Esophagus (tissue), 2 donors: Measurements from ENCODE around the gene RPL5. TPM values are rescaled to one million over a fixed set of nuclear protein-coding genes. Genes with fewer than 3 reads are reported as not detected.
A peak's percentile ranks its signal among the peaks of the same experiment; 100 is the strongest.

Source experiments
- H3K27ac ChIP-seq, 2 donors: one replicate each; pipeline ENCODE4 v1.5.1; 2013; ENCODE audit warnings: low read depth in 2 of 2, mild to moderate bottlenecking in 2 of 2, inconsistent platforms in 1 of 2, low read length in 1 of 2, moderate library complexity in 1 of 2
- H3K27me3 ChIP-seq, 2 donors: one replicate each; pipeline ENCODE4 v1.6.1; 2013; ENCODE audit warnings: low read length in 2 of 2, control low read depth in 1 of 2, mild to moderate bottlenecking in 1 of 2; ENCODE audit not compliant: insufficient read depth in 2 of 2, control insufficient read depth in 1 of 2
- H3K36me3 ChIP-seq, 2 donors: one replicate each; pipeline ENCODE4 v1.6.1; 2013; ENCODE audit warnings: low read length in 1 of 2; ENCODE audit not compliant: control insufficient read depth in 2 of 2, insufficient read depth in 2 of 2
- H3K4me1 ChIP-seq, 2 donors: one replicate each; pipeline ENCODE4 v1.6.1; 2013; ENCODE audit warnings: low read length in 1 of 2; ENCODE audit not compliant: control insufficient read depth in 2 of 2, insufficient read depth in 2 of 2
- H3K4me3 ChIP-seq, 2 donors: one replicate each; pipeline ENCODE4 v1.5.1; 2013; ENCODE audit warnings: low read length in 2 of 2, mild to moderate bottlenecking in 2 of 2, low read depth in 1 of 2, moderate library complexity in 1 of 2
- H3K9me3 ChIP-seq, 2 donors: one replicate each; pipeline ENCODE4 v1.6.1; 2013; ENCODE audit warnings: mild to moderate bottlenecking in 2 of 2, low read depth in 1 of 2, low read length in 1 of 2, moderate library complexity in 1 of 2; ENCODE audit not compliant: control insufficient read depth in 2 of 2, insufficient read depth in 1 of 2
- WGBS, 2 donors: extraction: QIAGEN DNeasy Blood & Tissue Kit; methylation state at CpG; one replicate each; pipeline ENCODE4 v1.1.7; 2013; 5-methylcytosine and 5-hydroxymethylcytosine counted together
- polyA plus RNA-seq, 2 donors: library from polyadenylated mRNA; stranded (reverse); fragments of 200-250 nt; gene quantifications; one replicate each; pipeline ENCODE4 v1.2.3, GENCODE V29; 2013
- donor health status: healthy with polysubstance abuse.
- donor health status: Bipolar disorder and iron deficiency.

The RPL5 gene
- polyA plus RNA-seq, 2 donors: 1,458 to 1,852 TPM

DNA sequence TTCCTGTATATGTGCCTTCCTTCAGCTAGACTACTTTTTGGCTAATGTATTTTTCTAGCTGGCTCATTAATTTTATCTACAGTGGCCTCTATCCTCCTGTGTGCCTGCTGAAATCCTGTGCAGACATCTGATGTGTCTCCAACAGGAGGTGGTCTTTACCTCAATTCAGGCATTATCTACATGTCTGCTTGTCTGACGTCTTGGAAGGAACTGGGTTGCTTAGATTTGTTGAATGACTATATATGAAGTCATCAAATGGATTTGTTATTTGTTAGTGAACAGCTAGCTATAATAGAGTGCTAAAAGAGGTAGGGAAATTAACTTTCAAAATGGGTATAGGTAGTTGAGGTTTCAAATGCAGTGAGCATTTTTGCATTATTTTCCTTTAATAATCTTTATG, 6.7 kb downstream of the RPL5 start:
- Histone ChIP-seq H3K4me1 (peaks cover 0 to 3% of the 10 kb centered on the region in 2 donors), H3K27ac (no peak overlapping the region), H3K9me3 (no peaks in the 10 kb centered on the region), H3K36me3 (peaks cover 3 to 4% of the 10 kb centered on the region in 2 donors), H3K27me3 (no peaks in the 10 kb centered on the region), H3K4me3 (no peak overlapping the region)
- WGBS, 2 donors: 0 to 3% methylated on average over 1 of the region's 1 CpG

DNA sequence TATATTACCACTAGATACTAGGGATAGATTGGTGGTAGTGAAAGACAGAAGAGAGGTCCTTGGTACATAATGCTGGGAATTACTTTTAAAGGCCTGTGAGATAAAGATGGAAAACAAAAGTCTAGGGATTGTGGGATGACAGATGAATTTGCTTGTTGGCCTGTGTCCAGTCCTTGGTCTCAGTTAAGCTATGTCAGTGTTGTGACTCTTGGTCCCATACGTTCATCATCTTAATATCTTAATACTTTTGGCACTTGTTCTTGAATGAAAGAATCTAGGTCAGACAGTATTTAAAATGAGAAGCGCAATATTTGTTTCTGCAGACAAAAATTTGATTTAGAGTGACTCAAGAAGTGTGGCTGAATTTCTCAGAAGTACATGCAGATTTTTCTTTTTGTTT, 7.6 kb downstream of the RPL5 start:
- no peaks in the 10 kb centered on the region for H3K4me1 ChIP-seq
- H3K4me3 ChIP-seq: no peak overlapping the region
- no peaks in the 10 kb centered on the region for H3K9me3 ChIP-seq
- 45 to 53% methylated on average over 2 of the region's 2 CpGs for WGBS, 2 donors
- no peak overlapping the region for H3K27ac ChIP-seq
- H3K27me3 ChIP-seq: no peaks in the 10 kb centered on the region
- H3K36me3 ChIP-seq: peaks cover 4 to 7% of the 10 kb centered on the region in 2 donors

DNA sequence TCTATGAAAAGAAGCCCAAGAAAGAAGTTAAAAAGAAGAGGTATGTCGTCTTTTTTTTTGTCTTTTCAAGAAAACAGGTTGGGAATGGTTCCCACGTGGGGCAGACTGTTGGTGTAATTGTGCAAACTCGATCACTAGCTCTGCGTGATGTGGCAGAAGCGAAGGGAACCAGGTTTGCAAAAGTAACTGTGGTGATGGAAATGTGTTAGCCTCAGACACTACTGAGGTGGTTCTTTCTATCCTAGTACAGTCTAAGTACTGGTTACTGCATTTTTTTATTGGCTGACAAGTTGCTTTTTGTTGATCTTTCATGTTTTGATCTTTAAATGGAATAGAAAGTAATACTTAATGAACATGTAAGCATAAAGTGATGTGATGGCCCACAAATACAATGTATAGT, 8.8 kb downstream of the RPL5 start:
- peaks cover 4 to 7% of the 10 kb centered on the region in 2 donors for H3K36me3 ChIP-seq
- 56 to 68% methylated on average over 5 of the region's 5 CpGs for WGBS, 2 donors

DNA sequence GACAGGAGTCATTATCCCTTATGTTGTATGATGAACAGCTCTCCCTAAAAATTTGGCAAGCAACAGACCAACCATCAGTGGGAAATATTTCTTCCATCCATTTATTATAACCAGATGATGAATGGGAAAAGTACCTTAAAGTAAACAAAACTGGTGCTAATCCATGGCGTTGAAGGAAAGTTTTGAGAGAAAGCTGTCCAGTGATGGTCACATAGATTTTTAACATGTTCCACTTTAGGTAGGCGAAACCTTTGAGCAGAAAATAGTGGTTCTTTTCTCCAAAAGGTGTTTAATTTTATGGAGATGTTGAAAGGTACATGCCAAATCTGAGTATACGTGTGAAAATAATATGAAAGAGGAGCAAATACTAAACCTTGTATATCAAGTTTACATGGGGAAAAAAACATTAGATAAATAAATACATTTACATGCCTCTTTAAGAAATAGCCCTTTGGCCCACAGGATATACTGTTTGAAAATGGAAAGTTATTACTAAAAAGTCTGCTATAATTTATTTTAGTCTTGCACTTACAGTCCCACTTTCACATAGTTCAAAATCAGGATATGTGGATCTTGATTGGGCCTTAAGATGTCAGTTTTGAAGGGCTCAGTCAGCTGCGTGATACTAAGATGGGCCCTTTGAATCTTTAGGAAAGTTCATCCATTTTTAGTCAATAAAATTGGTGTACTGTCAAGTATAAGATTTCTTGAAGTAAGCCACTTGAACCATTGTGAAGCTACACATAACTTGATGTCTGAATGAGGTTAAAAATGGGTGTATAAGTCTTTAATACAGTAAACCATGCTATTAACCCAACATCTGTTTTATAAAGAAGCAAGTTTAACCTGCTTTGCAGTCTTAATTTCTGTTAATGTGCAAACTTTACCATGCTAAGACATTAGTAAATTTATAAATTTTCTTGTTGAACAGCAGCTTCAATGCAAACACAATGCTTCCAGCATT, 10.5 kb downstream of the RPL5 start:
- Histone ChIP-seq H3K27me3 (no peaks in the 10 kb centered on the region), H3K4me1 (no peaks in the 10 kb centered on the region), H3K4me3 (no peak overlapping the region), H3K9me3 (no peaks in the 10 kb centered on the region), H3K27ac (no peak overlapping the region), H3K36me3 (peaks cover 4 to 7% of the 10 kb centered on the region in 2 donors)
- WGBS, 2 donors: 80 to 81% methylated on average over 4 of the region's 4 CpGs

More for the DNA sequence above, 8.8 kb downstream of the RPL5 start:
- no peak overlapping the region for H3K27ac ChIP-seq
- H3K4me3 ChIP-seq: no peak overlapping the region
- no peaks in the 10 kb centered on the region for H3K4me1 ChIP-seq
- H3K27me3 ChIP-seq: no peaks in the 10 kb centered on the region
- H3K9me3 ChIP-seq: no peaks in the 10 kb centered on the region

DNA sequence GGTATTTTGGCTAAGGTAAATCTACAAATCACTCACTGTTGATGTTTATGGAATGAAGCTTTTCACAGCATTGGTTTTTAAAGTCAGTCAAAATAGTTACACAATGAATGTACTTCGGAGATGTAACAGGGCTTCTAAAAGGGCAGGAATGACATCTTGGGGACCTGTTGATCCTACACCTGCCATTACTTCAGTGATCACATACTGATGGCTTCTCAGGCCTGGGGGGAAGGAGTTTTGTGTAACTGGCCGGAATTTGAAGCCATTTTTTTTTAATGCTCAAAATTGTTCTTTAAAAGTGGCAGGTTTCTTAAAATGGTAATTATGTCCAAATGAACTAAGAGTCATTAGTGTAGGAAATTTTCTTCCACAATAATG, 11.2 kb downstream of the RPL5 start:
- no peak overlapping the region for H3K27ac ChIP-seq
- H3K4me3 ChIP-seq: no peak overlapping the region
- no peaks in the 10 kb centered on the region for H3K9me3 ChIP-seq
- WGBS, 2 donors: 43 to 44% methylated on average over 2 of the region's 2 CpGs
- H3K4me1 ChIP-seq: no peaks in the 10 kb centered on the region
- H3K27me3 ChIP-seq: no peaks in the 10 kb centered on the region
- peaks cover 4 to 7% of the 10 kb centered on the region in 2 donors for H3K36me3 ChIP-seq

DNA sequence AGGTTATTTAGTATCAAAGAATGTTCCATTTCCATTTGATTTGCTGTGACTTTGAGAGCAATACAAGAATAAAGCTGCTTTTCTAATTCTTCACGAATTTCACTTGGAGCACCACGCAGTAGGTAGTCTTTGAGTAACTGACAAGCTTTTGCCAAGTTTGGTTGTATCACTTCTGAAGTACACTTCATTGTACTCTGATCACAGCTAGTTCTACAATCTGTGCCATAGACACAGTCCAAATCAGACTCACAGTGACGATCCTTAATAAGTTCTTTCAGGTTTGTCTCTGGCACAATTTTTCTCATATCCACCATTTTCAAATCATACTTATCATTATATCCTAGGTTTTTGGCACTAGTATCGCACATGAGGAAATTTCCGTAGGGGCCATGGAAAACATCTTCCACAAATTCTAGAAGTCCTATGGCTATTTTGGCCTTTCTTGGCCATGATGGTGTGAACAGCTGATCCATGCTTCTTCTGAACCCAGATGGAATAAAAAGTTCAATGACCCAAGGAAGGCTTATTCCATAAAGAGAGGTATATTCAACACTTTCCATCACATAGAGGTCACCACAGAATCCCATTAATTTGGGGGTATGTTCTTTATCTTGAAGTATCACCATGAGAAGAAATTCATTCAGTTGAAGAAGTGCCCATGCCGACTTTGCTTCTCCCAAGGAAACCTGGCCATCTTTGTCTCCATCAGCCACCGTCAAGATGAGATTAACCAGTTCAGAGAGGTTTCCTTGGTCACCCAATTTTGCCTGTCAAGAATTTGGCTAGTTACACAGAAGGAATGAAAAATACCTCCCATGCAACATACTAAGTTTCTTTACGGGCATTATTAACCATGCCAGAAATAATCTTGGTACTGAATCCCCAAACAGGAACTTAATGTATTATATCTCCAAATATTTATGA, 11.9 kb downstream of the RPL5 start:
- Histone ChIP-seq H3K4me3 (no peak overlapping the region), H3K27ac (no peak overlapping the region), H3K4me1 (no peaks in the 10 kb centered on the region), H3K36me3 (peaks cover 2 to 7% of the 10 kb centered on the region in 2 donors), H3K9me3 (no peaks in the 10 kb centered on the region), H3K27me3 (no peaks in the 10 kb centered on the region)
- 90 to 91% methylated on average over 8 of the region's 8 CpGs for WGBS, 2 donors

DNA sequence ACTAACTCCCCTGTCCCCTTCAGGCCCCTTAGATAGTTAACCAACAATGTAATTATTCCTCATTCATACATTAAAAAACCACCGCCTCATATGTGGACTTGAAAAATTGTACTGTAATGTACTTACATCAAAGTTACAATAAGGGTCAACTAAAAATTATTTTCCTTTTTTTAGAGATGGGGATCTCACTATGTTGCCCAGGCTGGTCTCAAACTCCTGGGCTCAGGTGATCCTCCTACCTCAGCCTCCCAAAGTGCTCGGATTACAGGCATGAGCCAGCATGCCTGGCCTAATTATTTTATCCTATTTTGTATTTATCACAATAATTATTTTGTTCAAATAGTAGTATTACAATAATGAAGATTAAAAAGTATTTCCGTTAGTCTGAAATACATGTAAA, 12.6 kb downstream of the RPL5 start:
- WGBS, 2 donors: 96 to 99% methylated on average over 3 of the region's 3 CpGs

DNA sequence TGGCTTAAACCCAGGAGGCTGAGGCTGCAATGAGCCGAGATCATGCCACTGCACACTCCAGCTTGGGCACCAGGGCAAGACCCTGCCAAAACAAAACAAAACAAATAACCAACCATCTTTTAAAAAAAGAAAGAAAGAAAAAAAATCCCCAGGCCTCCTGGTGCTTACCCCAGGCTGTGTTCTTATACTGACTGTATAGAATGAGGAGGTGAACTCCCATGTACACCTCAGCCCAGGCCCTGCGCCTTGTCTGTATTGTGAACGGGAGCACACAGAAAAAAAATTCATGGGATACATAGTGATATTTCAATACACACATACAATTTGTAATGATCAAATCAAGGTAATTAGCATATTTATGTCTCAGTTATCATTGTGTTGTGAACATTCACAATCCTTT, 14.1 kb downstream of the RPL5 start:
- H3K36me3 ChIP-seq: peaks cover 0 to 4% of the 10 kb centered on the region in 2 donors
- WGBS, 2 donors: 58 to 61% methylated on average over 3 of the region's 3 CpGs
- no peak overlapping the region for H3K27ac ChIP-seq
- no peak overlapping the region for H3K4me3 ChIP-seq
- no peaks in the 10 kb centered on the region for H3K4me1 ChIP-seq
- no peaks in the 10 kb centered on the region for H3K27me3 ChIP-seq
- H3K9me3 ChIP-seq: no peaks in the 10 kb centered on the region

More for the DNA sequence above, 12.6 kb downstream of the RPL5 start:
- H3K4me1 ChIP-seq: no peaks in the 10 kb centered on the region
- no peaks in the 10 kb centered on the region for H3K9me3 ChIP-seq
- no peak overlapping the region for H3K27ac ChIP-seq
- peaks cover 2 to 7% of the 10 kb centered on the region in 2 donors for H3K36me3 ChIP-seq
- H3K4me3 ChIP-seq: no peak overlapping the region
- no peaks in the 10 kb centered on the region for H3K27me3 ChIP-seq

DNA sequence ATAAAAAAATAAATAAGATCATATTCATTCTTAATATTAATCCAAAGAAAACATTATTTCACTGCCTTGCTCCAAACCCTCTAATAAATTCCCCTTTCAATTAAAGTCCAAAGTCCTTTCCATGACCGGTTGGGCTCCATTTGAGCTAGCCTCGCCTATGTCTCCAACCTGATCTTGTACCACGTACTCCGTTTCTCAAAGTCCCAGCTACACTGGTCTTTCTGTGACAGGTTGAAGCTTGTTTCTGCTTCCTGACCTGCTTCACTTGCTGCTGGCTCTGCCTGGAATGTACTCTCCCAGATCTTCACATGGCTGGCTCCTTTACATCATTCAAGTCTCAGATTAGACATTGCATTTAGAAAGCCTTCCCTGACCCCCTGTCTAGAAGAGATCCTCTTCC, 16.4 kb downstream of the RPL5 start:
- H3K27ac ChIP-seq: peak overlapping the region in 1 of 2 donors; percentile 15
- H3K27me3 ChIP-seq: no peaks in the 10 kb centered on the region
- H3K4me3 ChIP-seq: no peak overlapping the region
- WGBS, 2 donors: 47 to 48% methylated on average over 4 of the region's 4 CpGs
- no peaks in the 10 kb centered on the region for H3K9me3 ChIP-seq
- H3K4me1 ChIP-seq: peaks cover 0 to 2% of the 10 kb centered on the region in 2 donors
- peaks cover 0 to 4% of the 10 kb centered on the region in 2 donors for H3K36me3 ChIP-seq
